ENCODE results near the gene CCR6.

CCR6 gene

DNA sequence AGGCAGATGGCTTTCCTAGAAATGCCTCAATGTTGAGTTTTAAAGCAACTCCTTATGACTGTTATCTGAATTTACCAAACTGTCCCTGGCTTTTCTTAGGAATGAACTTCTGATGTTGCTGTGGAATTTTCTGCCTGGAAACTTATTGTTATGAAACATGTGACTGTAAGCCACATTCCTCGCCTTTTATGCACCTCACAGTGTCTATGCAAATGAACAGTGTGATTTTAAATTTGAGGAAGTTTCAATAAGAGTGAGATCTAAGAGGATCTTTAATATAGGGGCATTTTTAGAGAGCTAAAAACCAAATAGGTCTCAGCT, 2.4 kb upstream of the CCR6 start:
- DNase-seq (ENCODE audit: low spot score) = no peak

DNA sequence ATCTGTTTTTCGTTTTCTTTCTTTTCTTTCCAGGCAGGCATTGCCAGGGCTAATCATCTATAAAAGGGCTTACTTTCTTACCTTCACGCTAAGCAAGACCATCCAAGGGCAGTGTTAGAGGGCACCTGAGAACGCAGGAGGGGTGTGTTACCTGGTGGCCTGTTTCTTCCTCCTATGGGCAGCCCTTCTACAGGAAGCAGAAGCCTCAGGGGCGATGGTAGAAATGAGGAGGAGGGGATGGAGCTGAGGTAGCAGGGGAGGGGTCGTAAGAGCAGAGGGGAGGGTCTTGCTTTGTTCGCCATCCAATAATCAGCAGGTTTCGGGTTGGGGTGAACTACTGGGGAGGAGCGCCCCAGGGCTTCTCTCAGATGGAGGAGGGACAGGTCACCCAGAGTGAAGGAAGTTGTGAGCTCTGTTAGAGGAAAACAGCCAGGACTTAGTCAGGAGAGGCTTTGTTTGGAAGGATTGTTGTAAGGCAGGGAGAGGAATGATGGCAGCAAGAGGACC, 1.5 kb upstream of the CCR6 start:
- no peak for DNase-seq (ENCODE audit: low spot score)

DNA sequence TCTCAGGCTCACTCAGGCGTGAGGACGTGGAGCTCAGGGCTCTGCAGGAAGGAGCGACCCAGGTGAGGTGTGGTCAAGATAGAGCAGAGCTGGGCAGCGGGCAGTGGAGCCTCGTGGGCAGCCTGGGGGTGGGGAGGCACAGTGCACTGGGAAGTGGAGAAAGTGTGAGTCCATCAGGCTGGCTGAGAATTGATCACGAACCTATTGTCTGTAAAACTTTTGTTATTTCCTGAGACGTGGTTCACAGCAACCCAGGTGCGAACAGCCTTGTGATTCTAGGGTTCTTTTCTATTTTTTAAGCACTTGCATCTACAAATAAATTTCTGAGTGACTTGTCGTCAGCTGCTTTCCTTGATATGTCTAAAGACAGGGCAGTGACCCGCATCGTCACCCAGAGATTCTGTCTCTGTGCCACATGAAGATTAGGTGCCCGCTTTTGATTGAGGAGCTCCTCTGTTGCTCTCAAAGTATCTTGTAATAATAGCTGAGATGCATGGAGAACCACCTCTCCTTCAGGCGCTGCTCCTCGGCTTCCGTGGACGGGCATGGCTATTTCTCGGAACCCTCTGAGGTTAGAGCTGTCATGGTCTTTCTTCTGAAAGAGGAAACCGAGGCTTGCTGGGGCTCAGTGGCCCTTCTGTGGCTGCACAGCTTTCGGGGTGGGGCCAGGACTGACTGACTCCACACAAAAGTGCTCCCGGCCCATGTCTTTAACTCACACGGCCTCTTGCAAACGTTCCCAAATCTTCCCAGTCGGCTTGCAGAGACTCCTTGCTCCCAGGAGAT, 662 bp upstream of the CCR6 start:
- no peak for DNase-seq (ENCODE audit: low spot score)

DNA sequence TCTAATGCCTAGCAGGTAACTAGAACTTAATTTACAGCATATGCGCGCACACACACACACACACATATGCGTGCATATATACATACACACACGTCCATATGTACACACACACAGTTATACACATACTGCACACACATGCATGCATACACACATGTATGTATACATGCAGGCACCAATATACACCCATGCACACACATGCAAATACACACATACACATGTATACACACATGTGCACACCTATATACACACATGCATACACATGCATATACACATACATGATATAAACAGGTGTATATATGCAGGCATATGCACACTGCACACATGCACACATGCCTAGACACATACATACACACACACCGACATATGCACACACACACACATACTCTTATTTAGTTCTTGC, 1.9 kb downstream of the CCR6 start:
- no peak for DNase-seq (ENCODE audit: low spot score)

DNA sequence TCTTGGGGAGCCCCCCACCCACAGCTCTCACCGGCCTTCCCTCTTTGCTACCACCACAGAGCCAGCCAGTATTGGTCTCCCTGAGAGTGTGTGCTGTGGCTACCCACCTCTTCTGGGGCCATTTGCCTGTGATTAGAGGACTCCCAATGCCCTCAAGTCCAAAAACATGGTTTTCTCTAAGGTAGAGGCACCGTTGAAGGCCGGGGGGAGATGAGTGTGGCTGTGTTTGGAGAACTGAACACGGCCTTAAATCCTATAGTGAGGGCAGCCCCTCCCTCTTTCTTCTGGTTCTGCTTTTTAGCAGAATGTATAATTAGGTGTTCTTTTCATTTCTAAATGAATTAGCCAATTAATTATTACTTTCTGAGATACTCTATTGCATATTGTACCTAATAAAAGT, 2.5 kb downstream of the CCR6 start:
- DNase-seq (ENCODE audit: low spot score) = no peak

DNA sequence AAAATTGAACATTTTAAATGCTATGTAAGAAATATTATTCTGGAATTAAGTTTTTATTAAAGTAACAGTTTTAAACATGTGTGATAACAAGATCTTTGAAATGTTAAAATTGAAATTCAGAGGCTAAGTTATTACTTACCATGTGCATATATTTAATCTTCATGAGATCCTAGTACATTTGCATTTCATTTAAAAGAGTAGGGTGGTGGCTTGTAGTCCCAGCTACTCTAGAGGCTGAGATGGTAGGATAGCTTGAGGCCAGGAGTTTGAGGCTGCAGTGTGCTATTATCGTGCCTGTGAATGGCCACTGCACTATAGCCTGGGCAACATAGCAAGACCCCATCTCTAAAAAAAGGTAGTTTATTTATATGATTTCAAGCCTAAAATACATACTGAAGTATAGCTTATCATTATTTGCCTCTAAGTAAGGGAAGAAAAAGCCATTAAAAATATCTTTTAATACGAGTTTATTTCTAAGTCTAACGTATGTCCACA, 3.0 kb downstream of the CCR6 start:
- no peak for DNase-seq (ENCODE audit: low spot score)

DNA sequence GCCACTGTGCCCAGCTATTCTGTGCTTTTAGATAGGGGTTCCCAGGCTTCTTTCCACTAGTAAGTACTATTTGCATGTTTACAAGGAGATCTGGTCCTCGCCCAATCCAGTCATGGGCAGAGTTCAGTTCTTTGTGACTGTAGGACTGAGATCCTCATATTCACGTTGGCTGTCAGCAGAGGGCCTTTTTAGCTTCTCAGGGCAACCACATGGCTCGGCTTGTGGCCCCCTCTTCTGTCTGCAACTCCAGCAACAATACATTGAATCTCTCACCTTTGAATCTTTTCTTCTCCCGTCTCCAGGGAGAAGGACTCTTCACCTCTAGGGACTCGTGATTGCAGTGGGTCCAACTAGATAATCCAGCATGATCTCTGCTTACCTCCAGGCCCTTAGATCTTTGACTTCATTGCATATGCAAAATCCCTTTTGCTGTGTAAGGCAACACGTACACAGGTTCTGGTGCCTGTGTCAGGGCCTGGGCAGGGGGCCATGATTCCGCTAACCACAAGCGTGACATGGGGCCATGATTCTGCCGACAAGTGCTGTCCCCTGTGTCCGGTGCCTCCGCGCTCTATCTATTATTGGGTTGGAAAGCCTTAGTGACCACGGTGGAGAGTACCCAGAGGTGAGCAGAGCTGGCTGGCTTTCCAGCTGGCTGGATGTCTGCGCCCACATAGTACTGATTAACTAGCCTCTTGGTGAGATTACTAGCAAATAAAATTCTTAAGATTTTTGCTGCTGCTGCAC, 5.1 kb downstream of the CCR6 start:
- no peak for DNase-seq (ENCODE audit: low spot score)

DNA sequence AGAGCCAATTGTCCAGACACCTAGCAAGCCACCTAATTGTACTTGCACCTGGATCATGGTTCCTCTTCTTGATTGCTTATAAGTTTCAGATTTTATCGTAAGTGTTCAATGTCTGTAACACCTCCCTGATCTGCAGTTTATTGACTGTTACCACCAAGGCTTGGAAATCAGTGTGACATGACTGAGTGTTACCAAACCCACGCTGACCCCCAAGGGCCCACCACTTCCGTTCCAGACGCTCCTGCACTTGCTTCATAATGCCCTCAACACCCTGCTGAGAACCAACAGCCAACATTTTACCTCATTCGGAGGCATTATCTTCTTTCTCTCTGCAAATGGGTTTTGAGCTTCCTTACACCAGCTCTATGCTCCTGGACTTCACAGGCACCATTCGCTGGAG, 6.3 kb downstream of the CCR6 start:
- DNase-seq (ENCODE audit: low spot score) = no peak

DNA sequence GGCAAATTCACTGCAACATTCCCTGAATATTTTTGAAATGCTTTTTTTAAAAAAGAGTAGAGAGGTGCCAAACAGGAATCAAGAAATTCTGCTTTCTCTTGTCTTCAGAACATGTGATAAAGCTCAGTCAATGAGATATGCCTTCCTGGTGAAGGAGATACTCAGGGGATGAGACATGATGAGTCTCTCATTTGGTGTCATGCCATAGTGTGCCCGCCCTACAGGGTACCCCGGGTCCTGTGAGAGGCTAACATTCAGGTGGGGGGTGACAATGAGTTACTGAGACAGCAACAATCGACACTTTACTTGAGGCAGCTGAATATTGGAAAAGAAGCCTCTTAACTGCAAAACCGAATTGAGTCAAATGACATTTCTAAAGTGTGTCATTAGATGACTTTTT, 6.7 kb downstream of the CCR6 start:
- no peak for DNase-seq (ENCODE audit: low spot score)

DNA sequence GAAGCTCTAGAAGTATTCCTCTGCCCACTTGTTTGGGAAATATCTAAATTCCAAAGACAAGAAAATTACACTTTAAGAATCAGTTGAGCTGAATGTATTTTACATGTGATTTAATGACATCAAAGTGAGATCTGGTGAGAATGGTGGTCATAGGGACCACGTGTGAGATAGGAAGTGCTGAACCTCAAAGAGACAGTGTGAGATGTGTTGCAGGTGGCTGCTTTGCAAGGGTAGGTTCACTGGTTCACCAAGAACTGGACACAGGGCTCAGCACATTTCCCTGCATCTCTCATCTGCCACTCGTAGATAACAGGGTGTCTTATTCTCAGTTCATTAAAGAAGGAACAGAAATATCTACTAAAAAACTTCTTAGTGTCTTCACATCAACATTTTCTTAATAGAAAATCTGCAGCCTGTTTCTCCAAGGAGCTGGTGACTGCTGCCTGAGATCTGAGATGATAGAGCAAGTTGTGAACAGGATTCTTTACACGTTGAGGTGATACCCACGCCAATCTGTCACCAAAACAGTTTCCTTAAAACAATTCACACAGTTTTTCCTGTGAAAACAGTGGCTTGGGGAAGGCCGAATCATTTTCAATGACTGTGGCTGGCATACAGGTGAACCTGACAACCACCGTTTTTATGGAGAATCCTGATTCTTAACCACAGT, 7.2 kb downstream of the CCR6 start:
- DNase-seq (ENCODE audit: low spot score) = no peak

DNA sequence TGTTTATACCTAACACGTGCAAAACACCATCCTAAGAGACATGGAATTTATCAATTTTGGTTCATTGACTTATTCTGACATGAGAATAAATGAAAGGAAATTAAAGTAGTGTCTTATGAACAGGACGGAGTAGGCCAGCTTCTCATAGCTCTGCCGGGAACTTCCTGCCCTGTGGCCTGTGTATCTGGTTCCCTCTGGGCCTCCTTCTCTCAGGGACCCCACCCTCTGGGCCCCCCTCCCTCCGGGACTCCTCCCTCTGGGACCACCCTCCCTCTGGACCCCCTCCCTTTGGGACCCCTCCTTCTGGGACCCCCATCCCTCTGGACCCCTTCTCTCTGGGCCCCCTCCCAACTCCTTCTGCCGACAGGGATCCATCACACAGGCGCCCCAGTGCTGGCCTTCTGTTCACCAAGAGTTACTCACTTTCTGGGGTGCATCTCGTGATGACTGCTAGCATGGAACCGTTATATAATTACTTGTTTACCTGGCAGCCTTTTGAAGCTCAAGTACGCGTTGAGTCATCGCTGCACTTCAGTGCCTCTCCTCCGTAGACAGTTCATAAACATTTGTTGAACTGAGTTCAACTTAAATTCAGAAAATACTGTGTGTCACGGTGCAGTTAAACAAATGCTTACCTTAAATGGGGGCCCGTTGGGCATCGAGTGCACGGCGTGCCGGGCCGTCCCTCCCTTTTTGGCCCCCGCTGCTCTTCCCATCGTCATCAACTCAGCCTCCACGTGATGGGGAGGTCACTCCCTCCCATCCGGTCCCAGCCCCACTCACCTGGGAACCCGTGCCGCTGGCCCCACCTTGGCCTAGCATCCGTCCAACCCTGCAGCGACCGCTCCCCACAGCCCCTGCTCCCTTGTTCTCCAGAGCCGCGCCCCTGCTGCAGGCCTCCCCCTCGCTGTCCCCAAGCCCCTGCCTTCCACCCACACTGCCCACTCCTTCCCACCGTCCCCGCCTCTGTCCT, 8.1 kb downstream of the CCR6 start:
- DNase-seq (ENCODE audit: low spot score) = no peak

DNA sequence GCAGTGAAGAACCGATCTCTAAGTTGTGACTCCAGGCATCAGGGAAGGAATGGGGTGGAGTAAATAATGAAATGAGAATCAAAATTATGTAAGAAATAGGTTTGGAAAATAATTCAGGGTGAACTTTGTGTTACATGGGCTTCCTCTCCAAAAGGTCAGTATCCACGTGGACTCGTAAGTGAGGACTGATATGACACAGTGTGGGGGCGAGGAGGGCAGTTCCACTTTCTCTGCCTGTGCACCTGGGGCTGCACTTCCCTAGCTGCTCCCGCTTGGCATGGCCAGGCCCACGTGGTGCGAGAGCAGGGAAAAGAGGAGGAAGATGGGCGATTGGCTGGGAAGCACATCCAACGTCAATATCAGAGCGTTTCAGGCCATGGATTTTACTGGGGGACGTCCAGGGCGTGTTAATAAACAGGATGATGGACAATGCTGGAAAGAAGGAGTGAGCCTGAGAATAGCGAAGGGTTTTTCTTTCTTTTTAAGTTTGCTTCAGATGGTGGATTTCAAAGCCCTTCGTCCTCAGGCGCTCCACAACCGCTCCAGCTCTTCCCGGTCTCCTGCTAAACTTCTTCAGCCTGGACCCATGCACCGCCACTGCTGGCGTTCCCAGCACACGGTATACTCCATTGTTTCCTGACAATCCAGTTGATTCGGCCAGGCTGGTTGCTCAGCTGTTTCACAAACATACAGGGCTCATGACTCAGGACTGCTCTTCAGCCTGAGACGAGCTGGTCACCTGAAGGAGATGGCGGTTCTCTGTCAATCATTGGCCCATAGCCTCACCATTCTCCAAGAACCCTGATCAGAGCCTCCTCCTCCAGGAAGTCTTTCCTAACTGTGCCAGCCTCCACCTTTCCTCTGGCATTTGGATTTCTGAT, 11.8 kb downstream of the CCR6 start:
- no peak for DNase-seq (ENCODE audit: low spot score)

DNA sequence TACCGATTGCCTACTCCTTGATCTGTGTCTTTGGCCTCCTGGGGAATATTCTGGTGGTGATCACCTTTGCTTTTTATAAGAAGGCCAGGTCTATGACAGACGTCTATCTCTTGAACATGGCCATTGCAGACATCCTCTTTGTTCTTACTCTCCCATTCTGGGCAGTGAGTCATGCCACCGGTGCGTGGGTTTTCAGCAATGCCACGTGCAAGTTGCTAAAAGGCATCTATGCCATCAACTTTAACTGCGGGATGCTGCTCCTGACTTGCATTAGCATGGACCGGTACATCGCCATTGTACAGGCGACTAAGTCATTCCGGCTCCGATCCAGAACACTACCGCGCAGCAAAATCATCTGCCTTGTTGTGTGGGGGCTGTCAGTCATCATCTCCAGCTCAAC, 13.5 kb downstream of the CCR6 start:
- DNase-seq (ENCODE audit: low spot score) = no peak

DNA sequence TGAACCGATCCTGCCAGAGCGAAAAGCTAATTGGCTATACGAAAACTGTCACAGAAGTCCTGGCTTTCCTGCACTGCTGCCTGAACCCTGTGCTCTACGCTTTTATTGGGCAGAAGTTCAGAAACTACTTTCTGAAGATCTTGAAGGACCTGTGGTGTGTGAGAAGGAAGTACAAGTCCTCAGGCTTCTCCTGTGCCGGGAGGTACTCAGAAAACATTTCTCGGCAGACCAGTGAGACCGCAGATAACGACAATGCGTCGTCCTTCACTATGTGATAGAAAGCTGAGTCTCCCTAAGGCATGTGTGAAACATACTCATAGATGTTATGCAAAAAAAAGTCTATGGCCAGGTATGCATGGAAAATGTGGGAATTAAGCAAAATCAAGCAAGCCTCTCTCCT, 14.2 kb downstream of the CCR6 start:
- no peak for DNase-seq (ENCODE audit: low spot score)

DNA sequence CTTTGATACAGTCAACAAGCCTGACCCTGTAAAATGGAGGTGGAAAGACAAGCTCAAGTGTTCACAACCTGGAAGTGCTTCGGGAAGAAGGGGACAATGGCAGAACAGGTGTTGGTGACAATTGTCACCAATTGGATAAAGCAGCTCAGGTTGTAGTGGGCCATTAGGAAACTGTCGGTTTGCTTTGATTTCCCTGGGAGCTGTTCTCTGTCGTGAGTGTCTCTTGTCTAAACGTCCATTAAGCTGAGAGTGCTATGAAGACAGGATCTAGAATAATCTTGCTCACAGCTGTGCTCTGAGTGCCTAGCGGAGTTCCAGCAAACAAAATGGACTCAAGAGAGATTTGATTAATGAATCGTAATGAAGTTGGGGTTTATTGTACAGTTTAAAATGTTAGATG, 15.0 kb downstream of the CCR6 start:
- no peak for DNase-seq (ENCODE audit: low spot score)

DNA sequence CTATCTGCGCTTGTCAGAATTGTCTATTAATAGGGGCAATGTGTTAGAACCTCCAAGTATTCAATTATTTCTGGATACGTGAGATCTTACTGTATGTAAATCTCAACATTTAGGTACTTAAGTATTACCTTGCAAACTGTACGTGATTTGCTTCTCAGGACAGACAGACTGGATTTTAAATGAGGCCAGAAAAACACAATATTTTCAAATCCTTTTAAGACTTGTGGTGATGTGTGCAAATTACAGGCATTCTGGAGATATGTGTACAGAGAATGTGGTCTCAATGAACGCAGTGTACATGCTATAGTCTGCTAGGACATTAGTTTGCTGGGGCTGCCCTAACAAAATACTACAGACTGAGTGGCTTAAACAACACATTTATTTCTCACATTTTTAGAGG, 16.9 kb downstream of the CCR6 start:
- no peak for DNase-seq (ENCODE audit: low spot score)

DNA sequence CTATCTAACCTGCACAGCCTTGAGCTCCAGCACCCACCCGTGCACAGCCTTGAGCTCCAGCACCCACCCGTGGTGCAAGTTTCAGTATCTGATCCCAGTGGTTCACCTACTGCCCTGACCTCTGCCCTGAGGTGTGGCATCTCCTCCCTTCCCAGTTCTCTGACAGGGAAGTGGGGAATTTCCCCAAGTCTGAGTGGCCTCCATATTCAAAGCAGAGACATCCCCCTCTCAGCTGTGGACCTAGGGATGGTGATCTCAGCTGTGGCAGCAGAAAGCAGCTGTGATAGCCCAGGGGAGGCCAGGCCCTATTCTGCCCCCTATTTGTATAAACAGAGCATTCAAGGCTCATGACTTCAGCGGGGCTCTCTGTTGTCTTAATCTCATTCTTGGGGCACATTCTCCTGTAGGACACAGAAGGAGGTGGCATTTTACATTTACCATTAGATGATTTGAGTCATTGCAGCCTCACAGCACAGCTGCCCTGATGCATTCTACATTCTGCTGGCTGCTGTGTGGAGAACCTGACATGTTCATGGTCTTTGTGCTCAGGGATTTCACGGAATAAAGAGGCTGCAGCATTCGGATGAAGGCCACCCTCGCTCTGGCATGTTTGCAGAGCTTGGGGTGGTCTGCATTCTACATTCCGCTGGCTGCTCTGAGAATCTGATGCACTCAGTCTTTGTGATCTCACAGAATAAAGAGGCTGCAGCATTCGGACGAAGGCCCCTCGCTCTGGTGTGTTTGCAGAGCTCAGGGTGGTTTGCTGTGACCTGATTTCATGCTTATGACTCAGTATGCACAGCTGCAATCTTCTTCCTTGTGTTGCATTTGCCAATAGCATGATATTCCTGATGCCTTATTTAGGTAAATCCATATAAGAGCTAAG, 17.9 kb downstream of the CCR6 start:
- DNase-seq (ENCODE audit: low spot score) = no peak

DNA sequence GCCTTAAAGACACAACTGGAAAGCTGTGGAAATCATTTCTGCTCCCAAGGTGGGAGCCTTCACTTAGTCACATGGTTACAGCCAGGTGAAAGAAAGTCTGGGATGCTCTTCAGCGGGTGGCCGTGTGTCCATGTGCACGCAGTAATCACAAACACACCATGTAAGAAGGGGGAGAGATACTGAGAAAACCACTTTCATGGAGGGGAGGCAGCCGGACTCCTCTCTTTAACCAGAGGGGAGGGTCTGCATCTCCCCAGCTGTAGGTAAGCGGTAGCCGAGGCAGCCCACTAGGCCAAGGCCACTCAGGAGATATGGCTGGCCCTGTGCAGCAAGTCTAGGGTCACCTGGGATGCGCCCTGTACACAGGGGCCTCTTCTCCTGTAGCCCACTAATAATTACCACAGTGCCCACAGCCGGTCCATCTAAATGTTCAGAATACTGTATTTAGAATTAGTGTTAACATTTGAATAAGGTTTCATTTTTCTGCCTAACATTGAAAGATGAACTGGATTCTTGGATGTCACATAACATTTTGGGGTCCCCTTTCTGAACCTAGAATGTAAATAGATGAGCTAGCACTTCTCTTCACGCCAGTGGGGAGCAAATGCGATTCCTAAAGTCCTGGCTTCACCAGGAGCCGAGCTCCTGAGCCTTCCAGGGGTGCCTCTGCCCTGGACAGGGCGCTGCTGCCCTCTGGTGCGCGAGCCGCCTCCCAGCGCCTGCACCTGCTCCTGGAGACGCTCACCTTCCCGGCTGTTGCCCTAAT, 19.0 kb downstream of the CCR6 start:
- DNase-seq (ENCODE audit: low spot score) = peak; percentile 47

DNA sequence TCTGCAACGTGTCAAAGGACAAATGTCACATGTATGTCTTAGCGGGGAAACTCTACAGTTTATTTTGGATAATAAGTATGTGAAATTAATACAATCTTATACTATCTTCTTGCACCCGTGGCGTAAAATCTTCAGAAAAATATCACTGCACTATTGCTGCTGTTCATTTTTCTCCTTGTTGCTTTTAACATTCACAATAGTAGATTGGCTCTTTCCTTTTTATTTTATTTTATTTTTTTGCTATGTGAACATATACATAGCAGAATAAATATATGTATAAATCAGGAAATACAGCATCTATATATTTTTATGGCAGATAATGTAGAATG, 19.5 kb downstream of the CCR6 start:
- DNase-seq (ENCODE audit: low spot score) = no peak
